C1 segment of cervical spinal cord (tissue), 14 donors: ENCODE measurements around the gene SLAMF7.
"Not testable (repeated sequence)": the region's sequence is repeated elsewhere in the genome, so short reads cannot be mapped to it uniquely, and the experiment has no call there.

ENCODE experiments used
- DNase-seq, 14 donors: peaks; one replicate each; lab custom pipeline; 2025; lab: John Stamatoyannopoulos, UW

SLAMF7 gene

GRCh38 chr1:160720356-160721085 is 18.5 kb upstream of the SLAMF7 start:
- DNase-seq: no peak

- DNase-seq: no peak
Observed at GRCh38 chr1:160721473-160721872, 17.6 kb upstream of the SLAMF7 start.

- DNase-seq: no peak
Observed at GRCh38 chr1:160722726-160723125, 16.3 kb upstream of the SLAMF7 start.

- DNase-seq: no peak
Observed at GRCh38 chr1:160723332-160723731, 15.7 kb upstream of the SLAMF7 start.

- no peak for DNase-seq
Observed at GRCh38 chr1:160724465-160725242, 14.4 kb upstream of the SLAMF7 start.

- no peak for DNase-seq
Observed at GRCh38 chr1:160726114-160726497, 12.9 kb upstream of the SLAMF7 start.

GRCh38 chr1:160726498-160727315 is 12.3 kb upstream of the SLAMF7 start:
- peak in 7 of 14 donors; percentile 19 to 49 (median 27) for DNase-seq

GRCh38 chr1:160727316-160727640 is 11.8 kb upstream of the SLAMF7 start:
- no peak for DNase-seq

GRCh38 chr1:160731564-160731963 is 7.5 kb upstream of the SLAMF7 start:
- not testable (repeated sequence) for DNase-seq

GRCh38 chr1:160731990-160732389 is 7.1 kb upstream of the SLAMF7 start:
- DNase-seq: no peak

GRCh38 chr1:160733898-160734297 is 5.1 kb upstream of the SLAMF7 start:
- no peak for DNase-seq

- DNase-seq: no peak
Observed at GRCh38 chr1:160734301-160734700, 4.7 kb upstream of the SLAMF7 start.

- no peak for DNase-seq
Observed at GRCh38 chr1:160738271-160738670, 776 bp upstream of the SLAMF7 start.

GRCh38 chr1:160740133-160740688 is 1.2 kb downstream of the SLAMF7 start:
- DNase-seq: no peak

GRCh38 chr1:160741092-160741501 is 2.0 kb downstream of the SLAMF7 start:
- DNase-seq: no peak

GRCh38 chr1:160741612-160742348 is 2.7 kb downstream of the SLAMF7 start:
- no peak for DNase-seq

- no peak for DNase-seq
Observed at GRCh38 chr1:160742428-160743127, 3.5 kb downstream of the SLAMF7 start.

- no peak for DNase-seq
Observed at GRCh38 chr1:160743266-160743665, 4.2 kb downstream of the SLAMF7 start.

GRCh38 chr1:160744199-160744851 is 5.3 kb downstream of the SLAMF7 start:
- DNase-seq: no peak

GRCh38 chr1:160744852-160745520 is 5.9 kb downstream of the SLAMF7 start:
- DNase-seq: no peak
